C4-2B (cell line): Measurements from ENCODE around the gene C1orf174.
A peak's percentile ranks its signal among the peaks of the same experiment; 100 is the strongest.

ENCODE experiments used
- H3K27ac ChIP-seq: fragments of 450-650 bp; 2 replicates; pipeline ENCODE4 v1.5.1; 2017
- CTCF ChIP-seq: fragments of 450-650 bp; conservative IDR thresholded peaks from 2 replicates; pipeline ENCODE4 v1.5.1; 2017; ENCODE audit warnings: mild to moderate bottlenecking
- ZFX ChIP-seq: fragments of 450-650 bp; IDR thresholded peaks from 2 replicates; pipeline ENCODE4 v1.6.1; 2017

Gene C1orf174

GRCh38 chr1:3869751-3870301 is 30.2 kb downstream of the C1orf174 start:
- TF ChIP-seq ZFX (no peak), CTCF (no peak)
- H3K27ac ChIP-seq: no peak overlapping the region

GRCh38 chr1:3868464-3869006 is 31.5 kb downstream of the C1orf174 start:
- H3K27ac ChIP-seq: no peak overlapping the region
- no peak for TF ChIP-seq ZFX

GRCh38 chr1:3865606-3866160 is 34.4 kb downstream of the C1orf174 start:
- H3K27ac ChIP-seq: no peak overlapping the region
- TF ChIP-seq CTCF (no peak), ZFX (no peak)

- TF ChIP-seq CTCF: no peak
- no peak for TF ChIP-seq ZFX
- H3K27ac ChIP-seq: no peak overlapping the region
These were observed 35.2 kb downstream of the C1orf174 start for GRCh38 chr1:3864884-3865283.

GRCh38 chr1:3863231-3863935 is 36.7 kb downstream of the C1orf174 start:
- no peak overlapping the region for H3K27ac ChIP-seq
- TF ChIP-seq ZFX (no peak), CTCF (no peak)

- H3K27ac ChIP-seq: peak overlapping the region; percentile 92
- peak; percentile 57 for TF ChIP-seq CTCF
- TF ChIP-seq ZFX: no peak
These were observed 41.7 kb downstream of the C1orf174 start for GRCh38 chr1:3858231-3858981.

- H3K27ac ChIP-seq: peak overlapping the region; percentile 92
- TF ChIP-seq CTCF: no peak
- TF ChIP-seq ZFX: no peak
These were observed 42.3 kb downstream of the C1orf174 start for GRCh38 chr1:3857791-3858129.
